Measurements from ENCODE around the gene CABLES2.
"Not testable (repeated sequence)": the region's sequence is repeated elsewhere in the genome, so short reads cannot be mapped to it uniquely, and the experiment has no call there.

The CABLES2 gene

DNA sequence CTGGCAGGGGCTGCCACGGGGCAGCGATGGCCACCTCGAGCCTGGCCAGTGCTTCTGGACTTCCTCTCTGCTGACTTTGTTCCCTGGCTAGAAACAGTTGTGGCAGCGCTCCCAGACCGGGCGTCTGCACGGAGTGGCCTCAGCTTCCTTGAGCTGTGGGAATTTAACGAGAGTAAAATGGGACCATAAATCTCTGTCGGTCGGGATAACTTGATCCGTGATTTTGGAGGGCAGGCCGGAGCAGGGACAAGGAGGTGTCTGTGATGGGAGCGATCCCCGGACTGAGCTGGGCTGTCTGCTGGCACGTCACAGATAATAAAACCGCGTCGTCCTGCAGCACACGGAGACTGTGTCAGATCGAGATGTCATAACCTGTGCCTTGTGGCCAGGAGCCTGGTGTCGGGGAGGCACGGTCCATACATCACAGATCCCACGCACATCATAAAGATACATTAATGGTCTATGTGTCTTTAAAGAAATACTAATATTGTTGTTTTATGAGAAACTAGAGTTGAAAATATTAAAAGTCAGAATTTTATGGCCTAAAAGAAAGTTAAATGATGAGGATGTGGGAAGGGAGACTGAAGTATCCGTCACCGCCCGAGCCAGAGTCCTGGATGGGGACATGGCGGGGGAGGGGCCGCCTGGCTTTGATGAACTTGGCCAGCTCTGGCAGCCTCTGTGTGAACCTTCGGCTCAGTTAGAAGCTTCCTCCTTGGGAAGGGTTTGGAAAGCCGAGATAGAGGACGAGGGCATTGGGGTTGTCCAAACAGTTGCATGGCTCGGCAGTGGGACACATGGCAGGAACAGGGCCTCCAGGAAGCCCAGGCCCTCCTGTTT, 26.8 kb upstream of the CABLES2 start:
- DNase-seq = no peak

DNA sequence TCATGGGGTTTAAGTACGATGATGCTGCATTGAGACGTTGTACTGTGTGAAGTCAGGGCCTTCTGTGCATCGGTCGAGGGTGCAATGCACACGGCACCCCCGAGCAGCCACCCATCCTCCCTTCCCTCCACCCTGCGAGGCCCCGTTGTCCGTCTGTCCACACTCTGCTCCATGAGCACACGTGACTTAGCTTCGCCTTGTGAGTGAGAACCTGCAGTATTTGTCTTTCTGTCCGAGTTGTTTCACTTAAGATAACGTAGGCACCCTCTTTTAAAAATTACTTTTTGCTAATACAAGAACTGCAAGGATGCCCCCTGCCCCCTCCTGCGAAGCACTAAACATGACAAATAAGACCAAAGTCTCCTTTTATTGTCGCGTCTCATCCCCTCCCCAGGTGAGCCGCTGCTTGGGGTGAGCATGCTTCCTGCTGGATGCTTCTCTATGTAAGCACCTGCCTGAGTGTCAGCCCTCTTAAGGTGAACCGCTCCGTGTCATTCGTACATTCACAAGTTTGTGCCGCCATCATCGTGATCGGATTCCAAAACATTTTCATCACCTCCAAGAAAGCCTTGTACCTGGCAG, 23.9 kb upstream of the CABLES2 start:
- DNase-seq = no peak

DNA sequence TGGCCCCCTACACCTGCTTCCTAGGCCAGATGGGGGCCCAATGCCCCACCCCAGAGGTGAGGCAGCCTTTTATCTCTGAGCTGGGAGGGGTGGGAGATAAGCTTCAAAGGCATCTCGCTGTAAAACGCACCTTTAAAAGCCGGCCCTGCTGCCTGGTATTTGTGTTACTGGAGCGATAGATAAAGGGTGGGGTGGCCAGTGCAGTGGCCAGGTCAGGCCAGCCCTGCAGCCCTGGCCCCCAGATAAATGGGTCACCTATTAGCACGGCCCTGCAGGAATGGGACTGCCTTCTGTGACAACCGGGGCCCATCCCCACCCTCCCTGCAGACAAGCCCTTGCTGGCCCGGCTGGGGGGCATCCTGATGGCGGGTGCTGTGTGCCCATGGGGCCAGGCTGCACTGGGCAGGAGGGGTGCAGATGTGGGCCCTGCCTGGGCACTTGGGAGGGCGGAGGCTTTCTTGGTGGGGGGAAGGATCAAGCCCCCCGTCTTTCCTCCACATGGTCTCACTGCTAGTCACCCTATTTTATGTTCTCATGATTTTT, 23.3 kb upstream of the CABLES2 start:
- no peak for DNase-seq

DNA sequence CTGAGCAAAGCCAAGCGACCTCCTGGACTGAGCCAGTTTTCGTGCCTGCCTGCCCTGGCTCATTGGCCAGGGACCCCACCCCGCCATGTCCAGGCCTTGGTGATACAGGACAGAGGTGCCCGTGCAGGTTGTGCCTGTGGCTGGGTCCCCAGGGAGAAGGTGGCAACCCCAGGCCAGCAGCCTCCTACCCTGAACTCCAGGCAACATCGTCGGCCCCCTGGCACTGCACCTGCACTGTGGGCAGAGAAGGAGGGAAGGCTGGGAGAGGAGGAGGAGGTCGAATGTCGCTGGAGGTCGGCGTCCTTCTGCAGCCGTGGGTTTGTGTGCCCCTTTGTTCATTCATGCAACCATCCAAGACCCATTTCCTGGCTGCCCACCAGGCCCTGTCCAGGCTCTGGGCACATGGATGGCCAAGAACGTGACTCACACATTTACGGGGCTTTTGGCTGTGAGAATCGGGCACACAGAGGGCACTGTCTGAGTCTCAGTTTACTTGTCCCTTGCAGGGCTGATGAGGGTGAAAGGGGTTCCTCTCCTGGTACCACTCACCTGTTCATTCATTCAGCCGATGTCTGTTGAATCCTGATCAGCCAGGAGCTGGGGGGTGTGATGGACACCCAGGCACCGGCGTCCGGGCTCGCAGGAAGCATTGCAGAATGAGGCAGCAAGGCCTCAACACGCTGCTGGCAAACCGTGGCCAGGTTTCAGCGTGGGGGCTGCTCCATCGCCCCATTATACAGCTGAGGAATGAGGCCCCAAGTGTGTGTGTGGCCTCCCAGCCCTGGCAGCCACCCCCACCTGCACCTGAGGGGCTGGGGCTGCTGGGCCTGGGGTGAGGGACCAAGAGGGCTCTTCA, 22.6 kb upstream of the CABLES2 start:
- DNase-seq = no peak

DNA sequence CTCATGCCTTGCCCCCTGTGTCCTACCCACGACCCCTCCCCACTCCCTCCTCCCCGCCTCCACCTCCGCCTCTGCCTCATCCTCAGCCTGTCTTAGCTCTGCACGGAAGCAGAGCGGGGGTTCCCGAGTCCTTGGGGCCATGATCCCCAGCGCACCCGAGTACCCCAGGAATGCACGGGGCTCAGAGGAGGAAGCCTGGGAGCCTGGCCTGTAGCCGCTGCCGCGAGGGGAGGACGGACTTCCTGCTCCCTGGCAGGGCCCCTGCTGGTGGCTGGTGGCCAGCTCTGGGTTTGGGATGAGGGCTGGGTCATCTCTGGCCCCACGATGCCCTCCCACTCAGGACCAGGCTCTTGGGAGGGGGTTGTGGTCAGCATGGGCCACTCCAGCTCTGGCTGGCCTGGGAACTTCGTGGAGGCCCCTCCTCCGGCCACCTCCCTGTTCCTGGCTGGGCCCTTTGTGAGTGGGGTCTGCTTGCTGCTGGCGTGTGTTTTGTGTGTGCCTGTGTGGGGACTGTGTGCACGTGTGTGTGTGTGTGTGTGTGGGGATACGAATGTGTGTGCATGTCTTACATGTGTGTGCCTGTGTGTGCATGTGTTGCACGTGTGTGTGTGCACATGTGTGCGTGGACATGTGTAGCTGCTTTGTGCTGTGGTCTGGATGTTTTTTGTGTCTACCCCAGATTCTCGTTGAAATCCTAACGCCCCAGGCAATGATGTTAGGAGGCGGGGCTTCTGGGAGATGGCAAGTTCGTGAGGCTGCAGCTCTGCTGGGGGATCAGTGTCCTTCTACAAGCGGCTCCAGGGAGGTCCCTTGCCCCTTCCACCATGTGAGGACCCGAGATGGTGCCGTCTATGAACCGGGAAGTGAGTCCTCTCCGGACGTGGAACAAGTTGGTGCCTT, 21.6 kb upstream of the CABLES2 start:
- no peak for DNase-seq

DNA sequence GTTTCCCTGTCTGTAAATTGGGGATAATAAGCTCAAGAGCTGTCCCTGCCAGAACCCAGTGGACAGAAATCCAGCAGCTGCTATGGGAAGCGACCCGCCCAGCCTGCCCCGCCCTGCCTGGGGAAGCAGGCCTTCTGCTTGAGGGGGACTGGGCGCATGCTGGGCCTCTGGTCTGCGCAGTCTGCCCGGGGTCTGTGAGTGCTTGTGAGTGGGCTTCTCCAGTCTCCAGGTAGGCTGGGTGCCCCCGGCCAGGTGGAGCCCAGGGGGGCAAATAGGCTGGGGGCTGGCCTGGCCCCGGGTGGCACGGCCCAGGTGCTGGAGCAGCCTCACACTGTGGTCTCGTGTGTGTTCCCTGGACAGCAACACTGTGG, 20.9 kb upstream of the CABLES2 start:
- no peak for DNase-seq

DNA sequence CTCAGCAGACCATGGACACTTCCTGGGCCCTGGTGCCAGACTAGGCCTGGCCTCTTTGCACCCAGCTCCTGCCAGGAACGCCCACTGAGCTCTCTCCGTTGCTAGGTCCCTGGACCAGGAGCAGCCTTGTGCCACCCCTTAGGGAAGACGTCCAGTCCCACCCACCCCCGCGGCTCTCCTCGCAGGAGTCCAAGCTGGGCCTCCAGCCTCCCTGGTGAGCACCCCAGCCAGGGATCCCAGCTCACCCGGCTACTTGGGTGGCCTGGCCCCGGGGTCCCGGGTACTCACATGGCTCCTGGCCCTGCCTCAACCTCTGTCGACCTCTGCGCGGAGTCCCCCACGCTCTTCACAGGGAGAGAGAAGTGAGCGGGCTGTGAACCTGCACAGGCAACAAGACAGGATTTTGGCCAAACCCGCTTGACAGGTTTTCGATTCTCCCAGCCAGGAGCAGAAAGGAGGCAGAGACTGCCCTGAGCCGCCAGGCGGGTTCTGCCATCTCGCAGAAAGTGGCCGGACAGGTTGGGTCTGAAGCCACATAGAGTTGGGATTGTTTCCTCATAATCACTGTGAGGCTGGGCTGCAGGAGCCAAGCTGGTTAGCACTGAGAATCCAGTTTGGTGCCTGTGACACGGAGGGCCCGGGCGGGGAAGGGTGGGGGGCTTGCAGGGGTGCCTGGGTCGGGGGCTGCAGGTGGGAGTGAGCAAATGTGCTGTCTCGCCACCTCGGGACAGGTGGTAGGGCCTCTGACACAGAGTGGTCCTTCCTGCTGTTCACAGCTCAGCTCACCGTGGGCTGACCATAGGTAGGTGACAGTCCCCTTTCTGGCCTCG, 20.3 kb upstream of the CABLES2 start, which contains the start of gene RBBP8NL:
RBBP8NL (minus strand) TSS at position 368 of the 830 bp plus-strand sequence. CDS start 7,892 bp downstream, outside the sequence.
- no peak for DNase-seq

DNA sequence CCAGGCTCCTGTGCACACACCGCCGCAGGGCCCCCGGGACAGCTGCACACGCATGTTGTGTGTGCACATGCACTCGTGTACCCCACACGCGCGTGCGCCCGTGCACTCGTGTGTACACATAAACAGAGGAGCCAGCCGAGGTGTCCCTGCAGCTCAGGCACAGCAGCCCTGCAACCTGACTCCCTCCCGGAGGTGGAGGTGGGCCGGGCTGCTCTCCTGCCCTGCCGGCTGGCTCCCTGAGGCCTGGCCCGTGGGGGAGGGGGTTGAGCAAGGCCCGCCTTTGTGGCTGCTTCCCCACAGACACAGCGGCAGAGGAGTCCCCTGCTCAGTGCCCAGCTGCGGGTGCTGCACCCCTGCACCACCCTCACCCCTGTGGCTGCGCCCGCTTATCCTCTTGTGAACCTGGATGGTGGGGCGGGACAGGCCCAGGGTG, 19.6 kb upstream of the CABLES2 start:
- no peak for DNase-seq

DNA sequence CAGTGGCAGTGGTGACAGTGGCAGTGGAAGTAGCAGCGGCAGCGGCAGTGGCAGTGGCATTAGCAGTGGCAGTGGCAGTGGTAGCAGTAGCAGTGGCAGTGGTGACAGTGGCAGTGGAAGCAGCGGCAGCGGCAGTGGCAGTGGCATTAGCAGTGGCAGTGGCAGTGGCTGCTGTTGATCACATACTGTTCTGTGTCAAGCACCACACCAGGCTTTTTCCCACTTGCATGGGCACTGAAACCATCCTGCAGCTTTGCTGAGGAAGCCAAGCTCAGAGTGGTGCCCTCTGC, 18.9 kb upstream of the CABLES2 start:
- not testable (repeated sequence) for DNase-seq

DNA sequence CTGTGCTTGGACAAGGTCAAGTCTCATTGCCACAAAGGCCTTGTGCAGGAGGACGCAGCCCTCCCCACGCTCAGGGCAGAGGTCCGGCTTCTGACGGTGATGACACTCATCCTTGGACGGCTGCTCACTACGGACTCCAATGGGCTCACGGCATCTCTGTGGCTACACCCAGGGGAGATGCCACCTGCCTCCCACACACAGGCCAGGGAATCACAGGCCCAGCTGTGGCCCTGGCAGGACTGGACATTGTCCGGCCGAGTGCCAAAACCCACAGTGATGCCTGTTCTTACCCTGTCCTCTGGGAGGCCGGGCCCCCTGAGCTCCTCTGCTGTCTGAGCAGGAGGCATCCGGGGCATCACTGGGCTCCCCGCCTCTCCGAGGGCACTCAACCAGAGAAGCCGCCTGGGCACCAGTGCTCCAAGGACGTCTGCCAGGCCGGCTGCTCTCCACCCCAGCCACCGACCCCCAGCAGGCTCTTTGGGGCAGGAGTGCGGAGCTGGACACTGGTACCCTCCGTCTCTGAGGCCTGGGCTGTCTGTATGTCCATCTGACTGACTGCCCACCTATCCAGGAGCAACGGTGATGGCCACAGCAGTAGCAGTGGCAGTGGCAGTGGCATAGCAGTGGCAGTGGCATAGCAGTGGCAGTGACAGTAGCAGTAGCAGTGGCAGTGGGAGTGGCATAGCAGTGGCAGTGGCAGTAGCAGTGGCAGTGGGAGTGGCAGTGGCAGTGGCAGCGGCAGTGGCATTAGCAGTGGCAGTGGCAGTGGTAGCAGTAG, 18.4 kb upstream of the CABLES2 start:
- DNase-seq = no peak

DNA sequence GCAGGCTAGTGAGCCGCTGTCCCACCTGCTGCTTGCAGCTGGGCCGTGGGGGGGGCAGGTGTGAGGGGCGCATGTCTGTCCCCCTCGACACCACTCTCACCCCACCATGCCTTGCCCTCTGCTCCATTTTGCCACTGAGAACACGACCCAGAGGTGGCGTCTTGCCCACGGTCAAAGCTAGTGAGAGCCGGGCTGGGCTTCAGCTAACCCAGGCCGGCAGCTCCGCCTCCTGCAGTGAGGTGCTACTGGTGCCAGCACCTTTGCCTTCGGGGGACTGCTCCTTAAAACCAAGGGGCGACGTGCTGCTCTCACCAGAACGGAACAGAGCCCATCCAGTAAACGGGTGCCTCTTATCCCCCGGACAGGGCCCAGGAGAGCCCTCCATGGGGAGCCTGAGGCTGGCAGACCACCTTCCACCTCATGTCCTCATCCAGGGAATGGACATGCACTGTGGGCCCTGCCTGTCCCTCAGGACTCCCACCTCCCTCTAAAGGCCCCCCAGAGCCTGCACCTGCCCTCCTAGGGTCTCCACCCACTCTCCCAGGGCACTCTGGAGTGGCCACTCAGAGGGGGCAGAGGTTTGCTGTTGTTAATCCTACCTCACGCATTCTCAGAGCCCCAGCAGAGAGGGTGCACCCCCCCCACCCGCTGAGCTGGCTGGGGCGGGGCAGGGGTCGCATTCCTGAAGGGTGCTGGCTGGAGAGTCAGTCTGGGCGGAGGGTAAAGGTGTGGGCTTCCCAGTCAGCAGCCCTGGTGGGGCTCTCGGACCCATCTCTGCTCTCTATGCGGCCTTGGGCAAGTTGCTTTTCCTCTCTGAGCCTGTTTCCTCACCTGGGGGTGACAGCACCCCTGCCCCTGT, 17.4 kb upstream of the CABLES2 start:
- DNase-seq = no peak

DNA sequence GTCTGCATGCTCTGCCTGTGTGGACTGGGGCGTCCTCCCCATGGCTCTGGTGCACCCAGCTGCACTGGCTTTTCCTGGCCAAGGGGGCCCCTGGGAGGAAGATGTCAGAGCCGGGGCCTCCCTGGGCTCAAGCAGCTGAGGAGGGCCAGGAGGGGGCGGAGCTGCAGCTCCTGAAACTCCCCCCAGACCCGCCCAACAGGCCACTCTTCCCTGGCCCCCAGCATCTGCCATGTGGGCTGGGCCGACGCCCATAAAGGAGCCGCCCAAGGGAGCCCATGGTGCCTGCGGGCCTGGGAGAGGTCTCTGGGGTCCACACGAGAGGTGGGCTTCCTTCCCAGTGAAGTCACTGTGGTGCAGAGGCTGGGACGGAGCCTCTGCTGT, 16.2 kb upstream of the CABLES2 start:
- no peak for DNase-seq

DNA sequence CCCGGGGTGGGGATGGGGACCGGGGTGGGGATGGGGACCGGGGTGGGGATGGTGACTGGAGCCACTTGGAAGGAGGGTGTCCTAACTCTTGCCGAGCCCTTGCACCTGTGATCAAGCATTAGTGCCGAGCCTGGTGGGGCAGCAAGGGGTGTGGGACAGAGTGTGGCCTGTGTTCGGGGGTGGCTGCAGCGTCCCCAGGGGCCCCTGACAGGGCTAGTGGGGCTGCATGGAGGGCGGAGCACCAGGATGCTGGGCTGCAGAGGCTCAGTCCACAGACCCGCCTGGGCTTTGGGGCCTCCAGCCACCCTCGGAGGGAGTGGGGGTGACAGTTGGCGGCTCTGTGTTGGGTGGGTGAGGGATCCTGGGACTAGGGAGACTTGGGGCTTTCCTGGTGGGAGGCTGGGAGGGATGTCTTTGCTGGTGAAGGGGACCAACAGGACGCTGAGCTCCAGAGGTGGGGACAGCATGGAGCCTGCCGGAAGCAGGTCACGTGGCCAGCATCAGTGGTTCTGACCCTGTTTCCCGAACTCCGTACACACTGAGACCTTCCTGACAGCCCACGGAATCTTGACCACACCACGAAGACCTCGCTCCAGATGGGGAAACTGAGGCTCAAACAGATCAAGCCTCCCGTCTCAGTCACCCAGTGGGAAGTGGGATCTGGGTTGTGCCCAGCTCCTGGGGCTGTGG, 15.7 kb upstream of the CABLES2 start:
- no peak for DNase-seq

DNA sequence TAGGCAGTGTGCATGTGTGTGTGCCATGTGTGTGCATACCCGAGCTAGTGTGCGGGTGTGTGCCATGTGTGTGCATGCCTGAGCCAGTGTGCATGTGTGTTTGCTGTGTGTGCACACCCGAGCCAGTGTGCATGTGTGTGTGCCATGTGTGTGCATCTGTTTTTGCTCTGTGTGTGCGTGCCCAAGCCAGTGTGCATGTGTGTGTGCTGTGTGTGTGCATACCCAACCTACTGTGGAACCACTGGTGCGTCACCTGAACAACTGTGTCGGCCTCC, 14.6 kb upstream of the CABLES2 start:
- DNase-seq = no peak

DNA sequence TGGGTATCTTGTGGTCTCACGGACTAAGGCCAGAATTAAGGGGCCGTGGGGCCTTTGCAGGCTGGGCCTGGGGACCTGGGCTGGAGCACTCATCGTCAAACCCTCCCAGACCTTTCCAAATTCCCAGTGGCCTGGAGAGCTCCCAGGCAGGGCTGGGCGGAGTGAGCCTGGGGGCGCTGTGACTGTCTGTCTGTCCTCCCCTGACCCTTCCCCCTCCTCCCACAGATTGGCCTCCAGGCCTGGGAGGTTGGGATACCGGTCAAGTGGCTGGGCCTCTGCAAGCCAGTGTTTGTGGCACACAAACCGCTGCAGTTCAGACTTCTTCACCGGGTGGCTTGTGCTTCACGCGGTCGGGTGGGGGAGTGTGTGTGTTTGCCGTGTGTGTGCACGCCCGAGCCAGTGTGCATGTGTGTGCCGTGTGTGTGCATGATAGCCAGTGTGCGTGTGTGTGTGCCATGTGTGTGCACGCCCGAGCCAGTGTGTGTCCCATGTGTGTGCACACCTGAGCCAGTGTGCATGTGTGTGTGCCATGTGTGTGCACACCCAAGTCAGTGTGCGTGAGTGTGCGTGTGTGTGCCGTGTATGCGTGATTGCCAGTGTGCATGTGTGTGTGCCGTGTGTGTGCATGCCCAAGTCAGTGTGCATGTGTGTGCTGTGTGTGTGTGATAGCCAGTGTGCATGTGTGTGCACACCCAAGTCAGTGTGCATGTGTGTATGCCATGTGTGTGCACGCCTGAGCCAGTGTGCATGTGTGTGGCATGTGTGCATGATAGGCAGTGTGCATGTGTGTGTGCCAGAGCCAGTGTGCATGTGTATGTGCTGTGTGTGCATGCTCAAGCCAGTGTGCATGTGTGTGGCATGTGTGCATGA, 14.0 kb upstream of the CABLES2 start:
- DNase-seq = no peak

DNA sequence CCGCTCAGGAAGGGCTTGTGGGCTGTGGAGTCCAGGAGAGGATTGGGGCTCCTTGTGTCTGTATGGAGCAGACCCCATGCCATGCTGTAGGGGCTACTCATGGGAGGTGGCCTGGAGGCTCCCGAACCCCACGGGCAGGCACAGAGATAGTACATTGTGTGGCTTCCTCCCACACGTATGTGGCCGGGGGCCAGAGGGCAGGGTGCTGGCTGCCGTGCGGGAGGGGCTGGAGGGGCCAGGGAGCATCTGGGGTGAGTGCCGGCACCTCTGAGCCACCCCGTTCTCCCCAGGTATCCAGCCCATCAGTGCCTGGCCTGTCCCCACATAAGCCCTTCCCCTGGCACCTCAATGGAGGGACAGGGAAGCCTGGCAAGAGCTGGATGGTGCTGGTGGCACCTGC, 12.7 kb upstream of the CABLES2 start:
- no peak for DNase-seq

DNA sequence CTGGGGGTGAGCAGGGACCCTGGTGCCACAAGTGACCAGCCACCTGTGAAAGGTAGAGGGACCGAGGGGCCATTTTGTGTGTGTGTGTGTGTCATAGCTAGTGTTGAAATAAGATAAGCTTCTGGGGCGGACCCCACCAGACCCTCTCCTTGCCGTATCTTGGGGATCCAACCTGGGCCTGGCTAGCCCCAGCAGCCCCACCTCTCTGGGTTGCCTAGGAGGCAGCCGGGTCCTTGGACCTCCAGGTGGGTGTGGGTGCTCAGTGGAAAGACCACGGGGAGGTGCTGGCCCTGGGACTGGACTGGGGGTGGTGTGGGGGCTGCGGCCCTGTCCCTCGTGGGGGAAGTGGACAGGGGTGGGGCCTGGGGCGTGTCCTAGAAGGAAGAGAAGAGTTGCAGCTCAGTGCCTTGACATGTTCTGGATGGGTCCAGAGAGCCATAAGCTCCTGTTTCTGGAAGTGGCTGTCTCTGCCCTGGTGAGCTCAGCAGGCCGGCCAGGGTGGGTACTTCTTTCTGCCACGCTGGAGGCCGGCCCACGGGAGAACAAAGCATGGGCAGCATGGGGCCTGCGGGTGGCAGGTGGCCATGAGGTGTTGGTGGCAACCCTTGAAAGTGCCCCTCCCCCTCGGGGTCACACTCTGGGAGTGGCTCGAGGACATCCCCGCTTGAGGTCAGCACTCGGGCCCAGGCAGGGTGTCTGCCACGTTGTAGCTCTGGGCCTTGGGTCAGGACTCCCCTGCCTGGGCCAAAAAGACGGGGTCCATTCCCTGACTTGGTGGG, 11.8 kb upstream of the CABLES2 start:
- DNase-seq = no peak
